Umbilical cord (tissue), 2 donors: ENCODE measurements around the gene ACSS3. TPM values are rescaled to one million over a fixed set of nuclear protein-coding genes. Genes with fewer than 3 reads are reported as not detected.

ENCODE experiments used
- DNase-seq: peaks from one replicate; pipeline ENCODE4 v3.0.0-alpha.2; 2015; ENCODE audit warnings: low spot score
- total RNA-seq: library from RNA; depleted of rRNA; stranded (reverse); fragments of >200 nt; gene quantifications from one replicate; pipeline ENCODE4 v1.2.3, GENCODE V29; 2014; ENCODE audit warnings: low replicate concordance; ENCODE audit not compliant: insufficient read depth

ACSS3 gene
- total RNA-seq, 1 donor from 2014 or later, result 32.0 TPM

GRCh38 chr12:81295251-81295650 lies 217.4 kb downstream of the ACSS3 start:
- no peak for DNase-seq

DNA sequence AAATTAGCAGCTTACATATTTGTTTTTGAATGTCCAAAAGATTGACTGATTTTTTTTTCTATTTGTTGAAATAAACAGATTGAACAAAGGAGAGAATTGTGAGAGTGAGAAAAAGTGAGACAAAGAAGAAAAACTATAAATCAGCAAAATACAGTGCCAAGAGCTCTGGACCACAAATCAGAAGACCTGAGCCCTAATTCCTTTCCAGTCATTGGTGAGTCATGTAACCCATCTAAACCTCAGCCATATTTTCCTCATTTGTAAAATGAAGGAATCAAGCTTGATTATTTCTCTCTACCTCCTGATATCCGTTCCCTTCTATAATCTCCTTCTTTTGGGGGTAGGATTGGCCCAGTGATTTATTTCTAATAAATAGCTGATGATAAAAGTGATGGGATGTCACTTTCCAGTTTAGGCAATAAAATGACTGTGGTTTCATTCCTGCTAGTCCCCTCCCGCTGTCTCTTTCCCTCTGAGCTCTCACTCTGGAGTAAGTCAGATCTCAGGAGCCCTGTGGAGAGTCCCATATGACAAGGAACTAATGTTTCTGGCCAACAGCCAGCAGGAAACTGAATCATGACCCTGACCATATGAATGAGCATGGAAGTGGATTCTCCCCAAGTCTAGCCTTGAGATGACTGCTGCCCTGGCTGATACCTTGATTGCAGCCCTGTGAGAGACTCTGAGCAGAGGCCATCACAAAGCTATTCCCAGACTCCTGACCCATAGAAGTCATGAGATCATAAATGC lies 218.9 kb downstream of the ACSS3 start:
- DNase-seq, result no peak

DNA sequence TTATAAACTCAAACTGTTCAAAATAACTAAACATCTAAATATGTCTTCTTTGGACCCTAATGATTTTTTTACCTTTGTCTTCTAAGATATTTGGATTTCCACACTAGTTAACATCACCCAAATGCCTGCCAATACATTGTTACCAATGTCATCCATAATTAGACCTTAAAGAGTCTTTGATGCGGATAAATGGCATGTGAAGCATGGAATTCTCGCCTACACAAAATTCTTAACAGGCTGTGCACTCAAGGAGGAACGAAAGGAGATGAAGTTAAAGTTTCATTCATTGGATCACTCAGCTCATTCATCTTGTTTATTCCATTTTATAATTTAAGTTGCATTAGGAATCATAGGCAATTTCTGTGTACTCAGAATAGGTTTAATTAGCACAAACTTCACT lies 219.7 kb downstream of the ACSS3 start:
- no peak for DNase-seq

DNA sequence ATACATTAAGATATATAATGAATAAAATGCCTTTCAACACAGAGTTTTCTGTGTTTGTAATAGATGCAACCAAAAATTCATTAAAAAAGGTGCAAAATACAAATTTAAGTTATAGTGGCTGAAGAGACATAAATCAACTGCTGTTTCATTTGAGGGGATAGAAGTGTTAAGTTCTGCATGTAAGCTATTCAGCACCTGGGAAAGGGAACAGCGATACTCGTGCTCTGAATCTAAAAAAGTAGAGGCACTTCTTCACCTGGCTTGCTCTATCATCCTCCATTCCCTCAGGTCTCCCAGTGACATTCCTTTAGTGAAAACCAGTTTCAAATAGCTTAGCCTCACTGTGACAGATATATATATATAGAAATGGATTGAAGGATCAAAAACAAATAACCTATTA lies 222.6 kb downstream of the ACSS3 start:
- DNase-seq, result no peak

- DNase-seq, result no peak
These were observed 226.1 kb downstream of the ACSS3 start for GRCh38 chr12:81303935-81304334.

Other genes starting within 250 kb of the ACSS3 start
- 23.4 TPM for gene LIN7A, start 140.1 kb upstream of the ACSS3 start, total RNA-seq